K562 (cell line): Measurements from ENCODE around the gene TGFBR2. TPM values are rescaled to one million over a fixed set of nuclear protein-coding genes. Genes with fewer than 3 reads are reported as not detected.

Experiments
- ATF7 ChIP-seq: fragments of 450-650 bp; IDR thresholded peaks from 2 replicates; pipeline ENCODE4 v1.7.1; 2014; ENCODE audit warnings: mild to moderate bottlenecking, moderate library complexity
- GABPA ChIP-seq: fragments of 200-800 bp; sonication (Bioruptor generic); conservative IDR thresholded peaks from 2 replicates; pipeline ENCODE4 v1.6.1; 2016; ENCODE audit warnings: low read depth, missing genetic modification characterization, missing compliant biosample characterization
- KAT8 ChIP-seq: fragments of 450-650 bp; IDR thresholded peaks from 2 replicates; pipeline ENCODE4 v1.6.1; 2016; ENCODE audit warnings: low read depth, mild to moderate bottlenecking
- NFE2 ChIP-seq: IDR thresholded peaks from 2 replicates; pipeline ENCODE4 v1.6.1; 2014; ENCODE audit warnings: antibody characterized with exemption, low read depth
- RB1 ChIP-seq: fragments of 450-650 bp; IDR thresholded peaks from 2 replicates; pipeline ENCODE4 v1.6.1; 2017; ENCODE audit warnings: low read depth, mild to moderate bottlenecking
- SMAD4 ChIP-seq: fragments of 250-450 bp; sonication (Bioruptor Pico); conservative IDR thresholded peaks from 2 replicates; pipeline ENCODE4 v1.8.0; 2021; ENCODE audit warnings: inconsistent platforms, mild to moderate bottlenecking, moderate library complexity
- ZBTB1 ChIP-seq: sonication (generic); formaldehyde crosslinking; IDR thresholded peaks from 2 replicates; pipeline ENCODE4 v1.8.1; 2023; ENCODE audit warnings: missing genetic modification reagents, low read depth, mild to moderate bottlenecking, borderline replicate concordance
- ZNF274 ChIP-seq: IDR thresholded peaks from 2 replicates; pipeline ENCODE4 v1.6.1; 2011; ENCODE audit warnings: low read depth, mild to moderate bottlenecking, low read length, moderate library complexity, borderline replicate concordance
- ZNF407 ChIP-seq: fragments of 450-650 bp; IDR thresholded peaks from 2 replicates; pipeline ENCODE4 v1.6.1; 2016; ENCODE audit warnings: low read depth
- ZNF408 ChIP-seq: fragments of 250-450 bp; sonication (Bioruptor Pico); IDR thresholded peaks from 2 replicates; pipeline ENCODE4 v1.4.0; 2020; ENCODE audit warnings: low read depth, mild to moderate bottlenecking, moderate library complexity
- ZNF609 ChIP-seq: sonication (generic); formaldehyde crosslinking; IDR thresholded peaks from 2 replicates; pipeline ENCODE4 v1.8.1; 2023; ENCODE audit warnings: missing genetic modification reagents, mild to moderate bottlenecking, borderline replicate concordance
- polyA plus RNA-seq, 8 experiments: library from polyadenylated mRNA; depleted of rRNA in 4 of 8; stranded (reverse) in 5 of 8; unstranded in 3 of 8; fragments of >200 nt; fragmentation: Nextera tagmentation in 2 of 8; fragmentation: Illumina TruSeq in 1 of 8; extraction: Ambion mirVana in 2 of 8; extraction: Trizol in 1 of 8; gene quantifications; 2 replicates each; pipeline versions ENCODE4 v1.2.1 to v1.2.3, GENCODE V29; 2011 to 2014; ENCODE audit warnings: inconsistent platforms in 1 of 8, missing spikeins in 1 of 8
- total RNA-seq, 7 experiments: library from RNA; depleted of rRNA in 6 of 7; stranded (reverse); fragments of >200 nt in 6 of 7; fragmentation: Illumina TruSeq in 2 of 7; extraction: Trizol in 2 of 7; gene quantifications; 2 replicates each; pipeline versions ENCODE4 v1.2.1 to v1.2.3, GENCODE V29; 2011 to 2021; ENCODE audit warnings: low replicate concordance in 1 of 7
- TF ChIP-seq, protein P1 (sequence below): fragments of 250-450 bp; sonication (Bioruptor Pico); IDR thresholded peaks from 2 replicates; pipeline ENCODE4 v1.5.0; 2022; ENCODE audit warnings: mild to moderate bottlenecking

TGFBR2 gene
- total and polyA plus RNA-seq, 9 of the 15 experiments (the other 6 are each of a cell fraction or from before 2014, with no cell fraction given): 0.11 to 0.84 (median 0.24) TPM

GRCh38 chr3:30606301-30607031 is at the start of gene TGFBR2 (continued):
- TF ChIP-seq ZNF407 (no peak), ZNF408 (no peak), RB1 (no peak), ZNF274 (no peak), NFE2 (no peak), GABPA (tag) (peak; percentile 34; the same call in 1 of the 2 replicates), ZNF609 (no peak), SMAD4 (0 out of 2 replicates have a peak, but pooled peaks have one; percentile 27), ZBTB1 (CRISPR knock-in tag) (no peak), KAT8 (no peak), ATF7 (no peak)
- TF ChIP-seq, protein P1, sequence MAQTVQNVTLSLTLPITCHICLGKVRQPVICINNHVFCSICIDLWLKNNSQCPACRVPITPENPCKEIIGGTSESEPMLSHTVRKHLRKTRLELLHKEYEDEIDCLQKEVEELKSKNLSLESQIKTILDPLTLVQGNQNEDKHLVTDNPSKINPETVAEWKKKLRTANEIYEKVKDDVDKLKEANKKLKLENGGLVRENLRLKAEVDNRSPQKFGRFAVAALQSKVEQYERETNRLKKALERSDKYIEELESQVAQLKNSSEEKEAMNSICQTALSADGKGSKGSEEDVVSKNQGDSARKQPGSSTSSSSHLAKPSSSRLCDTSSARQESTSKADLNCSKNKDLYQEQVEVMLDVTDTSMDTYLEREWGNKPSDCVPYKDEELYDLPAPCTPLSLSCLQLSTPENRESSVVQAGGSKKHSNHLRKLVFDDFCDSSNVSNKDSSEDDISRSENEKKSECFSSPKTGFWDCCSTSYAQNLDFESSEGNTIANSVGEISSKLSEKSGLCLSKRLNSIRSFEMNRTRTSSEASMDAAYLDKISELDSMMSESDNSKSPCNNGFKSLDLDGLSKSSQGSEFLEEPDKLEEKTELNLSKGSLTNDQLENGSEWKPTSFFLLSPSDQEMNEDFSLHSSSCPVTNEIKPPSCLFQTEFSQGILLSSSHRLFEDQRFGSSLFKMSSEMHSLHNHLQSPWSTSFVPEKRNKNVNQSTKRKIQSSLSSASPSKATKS (CRISPR knock-in tag): no peak
